ENCODE results near the gene CHD6.

DNA sequence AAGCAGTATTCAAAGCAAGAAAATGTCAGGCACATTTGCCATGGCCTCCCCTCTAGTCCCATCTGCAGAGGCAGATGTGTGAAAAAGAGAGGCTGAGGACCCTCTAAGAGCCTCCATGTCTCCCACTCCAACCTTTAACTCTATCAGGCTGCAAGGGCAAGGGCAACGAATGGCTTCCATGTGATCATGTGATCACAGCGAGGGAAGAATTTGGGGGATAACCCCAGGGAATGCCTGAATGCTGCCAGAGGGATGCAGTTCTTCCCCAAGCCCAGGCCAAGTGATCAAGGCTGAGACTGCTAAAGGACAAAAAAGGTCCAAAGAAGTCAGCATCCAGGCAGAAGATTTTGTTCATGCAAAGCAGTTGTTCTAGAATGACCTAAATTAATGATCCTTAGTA lies 4.9 kb downstream of the CHD6 start:
- TF ChIP-seq EP300 (IDR thresholded peaks at IDR 0.05) (no peak), POLR2AphosphoS5 (IDR thresholded peaks at IDR 0.05) (no peak), POLR2A (IDR thresholded peaks at IDR 0.05) (no peak)
- TF ChIP-seq, protein P1, sequence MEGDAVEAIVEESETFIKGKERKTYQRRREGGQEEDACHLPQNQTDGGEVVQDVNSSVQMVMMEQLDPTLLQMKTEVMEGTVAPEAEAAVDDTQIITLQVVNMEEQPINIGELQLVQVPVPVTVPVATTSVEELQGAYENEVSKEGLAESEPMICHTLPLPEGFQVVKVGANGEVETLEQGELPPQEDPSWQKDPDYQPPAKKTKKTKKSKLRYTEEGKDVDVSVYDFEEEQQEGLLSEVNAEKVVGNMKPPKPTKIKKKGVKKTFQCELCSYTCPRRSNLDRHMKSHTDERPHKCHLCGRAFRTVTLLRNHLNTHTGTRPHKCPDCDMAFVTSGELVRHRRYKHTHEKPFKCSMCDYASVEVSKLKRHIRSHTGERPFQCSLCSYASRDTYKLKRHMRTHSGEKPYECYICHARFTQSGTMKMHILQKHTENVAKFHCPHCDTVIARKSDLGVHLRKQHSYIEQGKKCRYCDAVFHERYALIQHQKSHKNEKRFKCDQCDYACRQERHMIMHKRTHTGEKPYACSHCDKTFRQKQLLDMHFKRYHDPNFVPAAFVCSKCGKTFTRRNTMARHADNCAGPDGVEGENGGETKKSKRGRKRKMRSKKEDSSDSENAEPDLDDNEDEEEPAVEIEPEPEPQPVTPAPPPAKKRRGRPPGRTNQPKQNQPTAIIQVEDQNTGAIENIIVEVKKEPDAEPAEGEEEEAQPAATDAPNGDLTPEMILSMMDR (IDR thresholded peaks at IDR 0.05): no peak

Data from sigmoid colon (tissue), 4 donors.